Hepatocyte (in vitro differentiated cells): ENCODE data around the gene IL1RAPL2.

Experiments
- EZH2 ChIP-seq: fragments of 200-600 bp; sonication (generic); IDR thresholded peaks from 2 replicates; pipeline ENCODE4 v1.6.1; 2016; ENCODE audit warnings: antibody characterized with exemption, mild to moderate bottlenecking, borderline replicate concordance
- EZH2phosphoT487 ChIP-seq: fragments of 200-600 bp; sonication (generic); IDR thresholded peaks from one replicate; pipeline ENCODE4 v1.6.1; 2018; ENCODE audit warnings: antibody characterized with exemption, mild to moderate bottlenecking, low read depth, moderate library complexity; ENCODE audit not compliant: unreplicated experiment, severe bottlenecking
- TF ChIP-seq, protein P1 (sequence below): fragments of 200-600 bp; sonication (generic); IDR thresholded peaks from 2 replicates; pipeline ENCODE4 v1.5.1; 2016; ENCODE audit warnings: antibody characterized with exemption, mild to moderate bottlenecking; ENCODE audit not compliant: poor library complexity

DNA sequence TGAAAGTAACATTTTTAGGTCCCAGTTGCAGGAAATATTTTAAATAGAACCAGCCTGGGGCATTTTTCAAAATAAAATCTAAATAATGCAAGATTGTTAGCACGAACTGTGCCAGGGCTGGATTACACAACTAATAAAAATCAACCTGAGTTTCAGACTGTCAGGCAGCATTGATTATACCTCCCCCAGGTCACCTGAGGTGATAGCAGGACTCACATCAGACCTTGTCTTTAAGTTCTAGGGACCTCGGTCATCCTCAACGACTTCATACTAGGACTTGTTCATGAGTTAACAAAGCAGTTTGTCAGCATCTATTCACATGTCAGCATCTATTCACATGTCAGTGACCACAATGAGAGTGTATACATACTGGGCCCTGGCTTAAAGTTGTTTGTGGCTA is 663.1 kb downstream of the IL1RAPL2 start:
- TF ChIP-seq, protein P1, sequence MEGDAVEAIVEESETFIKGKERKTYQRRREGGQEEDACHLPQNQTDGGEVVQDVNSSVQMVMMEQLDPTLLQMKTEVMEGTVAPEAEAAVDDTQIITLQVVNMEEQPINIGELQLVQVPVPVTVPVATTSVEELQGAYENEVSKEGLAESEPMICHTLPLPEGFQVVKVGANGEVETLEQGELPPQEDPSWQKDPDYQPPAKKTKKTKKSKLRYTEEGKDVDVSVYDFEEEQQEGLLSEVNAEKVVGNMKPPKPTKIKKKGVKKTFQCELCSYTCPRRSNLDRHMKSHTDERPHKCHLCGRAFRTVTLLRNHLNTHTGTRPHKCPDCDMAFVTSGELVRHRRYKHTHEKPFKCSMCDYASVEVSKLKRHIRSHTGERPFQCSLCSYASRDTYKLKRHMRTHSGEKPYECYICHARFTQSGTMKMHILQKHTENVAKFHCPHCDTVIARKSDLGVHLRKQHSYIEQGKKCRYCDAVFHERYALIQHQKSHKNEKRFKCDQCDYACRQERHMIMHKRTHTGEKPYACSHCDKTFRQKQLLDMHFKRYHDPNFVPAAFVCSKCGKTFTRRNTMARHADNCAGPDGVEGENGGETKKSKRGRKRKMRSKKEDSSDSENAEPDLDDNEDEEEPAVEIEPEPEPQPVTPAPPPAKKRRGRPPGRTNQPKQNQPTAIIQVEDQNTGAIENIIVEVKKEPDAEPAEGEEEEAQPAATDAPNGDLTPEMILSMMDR, result no peak
- no peak for TF ChIP-seq EZH2
- no peak for TF ChIP-seq EZH2phosphoT487
